ENCODE measurements around the gene FDX1.

DNA sequence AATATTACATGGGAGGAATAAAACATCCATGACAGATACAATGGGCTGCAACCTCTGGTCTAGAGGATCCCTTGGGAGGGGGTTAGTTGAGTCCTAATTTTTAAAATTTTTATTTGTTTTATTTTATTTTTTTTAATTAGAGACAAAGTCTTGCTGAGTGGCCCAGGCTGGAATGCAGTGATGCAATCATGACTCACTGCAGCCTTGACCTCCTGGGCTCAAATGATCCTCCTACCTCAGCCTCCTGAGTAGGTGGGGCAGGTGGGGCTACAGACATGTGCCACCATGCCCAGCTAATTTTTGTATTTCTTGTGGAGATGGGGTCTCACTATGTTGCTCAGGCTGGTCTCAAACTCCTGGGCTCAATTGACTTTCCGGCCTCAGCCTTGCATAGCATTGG lies 43.1 kb downstream of the FDX1 start:
- TF ChIP-seq RAD21 (IDR thresholded peaks at IDR 0.05; ENCODE audit: low read depth) (no peak), POLR2AphosphoS5 (IDR thresholded peaks at IDR 0.05; ENCODE audit: low read depth, low read length) (0 out of 2 replicates have a peak, but pooled peaks have one; percentile 17), SIN3A (IDR thresholded peaks at IDR 0.05; ENCODE audit: low read depth) (no peak)
- TF ChIP-seq, protein P1, sequence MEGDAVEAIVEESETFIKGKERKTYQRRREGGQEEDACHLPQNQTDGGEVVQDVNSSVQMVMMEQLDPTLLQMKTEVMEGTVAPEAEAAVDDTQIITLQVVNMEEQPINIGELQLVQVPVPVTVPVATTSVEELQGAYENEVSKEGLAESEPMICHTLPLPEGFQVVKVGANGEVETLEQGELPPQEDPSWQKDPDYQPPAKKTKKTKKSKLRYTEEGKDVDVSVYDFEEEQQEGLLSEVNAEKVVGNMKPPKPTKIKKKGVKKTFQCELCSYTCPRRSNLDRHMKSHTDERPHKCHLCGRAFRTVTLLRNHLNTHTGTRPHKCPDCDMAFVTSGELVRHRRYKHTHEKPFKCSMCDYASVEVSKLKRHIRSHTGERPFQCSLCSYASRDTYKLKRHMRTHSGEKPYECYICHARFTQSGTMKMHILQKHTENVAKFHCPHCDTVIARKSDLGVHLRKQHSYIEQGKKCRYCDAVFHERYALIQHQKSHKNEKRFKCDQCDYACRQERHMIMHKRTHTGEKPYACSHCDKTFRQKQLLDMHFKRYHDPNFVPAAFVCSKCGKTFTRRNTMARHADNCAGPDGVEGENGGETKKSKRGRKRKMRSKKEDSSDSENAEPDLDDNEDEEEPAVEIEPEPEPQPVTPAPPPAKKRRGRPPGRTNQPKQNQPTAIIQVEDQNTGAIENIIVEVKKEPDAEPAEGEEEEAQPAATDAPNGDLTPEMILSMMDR (IDR thresholded peaks at IDR 0.05 in 2 of 3, conservative IDR thresholded peaks at IDR 0.05 in 1 of 3; ENCODE audit: borderline replicate concordance in 1 of 3, insufficient read depth in 1 of 3, low read depth in 2 of 3, low read length in 2 of 3) = no peak

Measured in HCT116 (cell line).